ENCODE results near the gene ZEB1.

The ZEB1 gene

GRCh38 chr10:31515116-31515515 lies 196.1 kb downstream of the ZEB1 start:
- TF ChIP-seq CTCF (IDR thresholded peaks at IDR 0.05; ENCODE audit: borderline replicate concordance, insufficient read depth, low read depth, low read length): no peak
- H3K4me3 ChIP-seq (ENCODE audit: low read depth, low read length): no peak overlapping the region

- no peak overlapping the region for H3K4me3 ChIP-seq (ENCODE audit: low read depth, low read length)
- TF ChIP-seq CTCF (IDR thresholded peaks at IDR 0.05; ENCODE audit: borderline replicate concordance, insufficient read depth, low read depth, low read length): no peak
These were observed 196.9 kb downstream of the ZEB1 start for GRCh38 chr10:31515819-31516402.

- no peak overlapping the region for H3K4me3 ChIP-seq (ENCODE audit: low read depth, low read length)
- no peak for TF ChIP-seq CTCF (IDR thresholded peaks at IDR 0.05; ENCODE audit: borderline replicate concordance, insufficient read depth, low read depth, low read length)
These were observed 202.2 kb downstream of the ZEB1 start for GRCh38 chr10:31520986-31521831.

- TF ChIP-seq CTCF (IDR thresholded peaks at IDR 0.05; ENCODE audit: borderline replicate concordance, insufficient read depth, low read depth, low read length): no peak
- H3K4me3 ChIP-seq (ENCODE audit: low read depth, low read length): no peak overlapping the region
These were observed 203.8 kb downstream of the ZEB1 start for GRCh38 chr10:31522820-31523219.

- no peak for TF ChIP-seq CTCF (IDR thresholded peaks at IDR 0.05; ENCODE audit: borderline replicate concordance, insufficient read depth, low read depth, low read length)
- no peak overlapping the region for H3K4me3 ChIP-seq (ENCODE audit: low read depth, low read length)
These were observed 205.4 kb downstream of the ZEB1 start for GRCh38 chr10:31524460-31524859.

GRCh38 chr10:31526178-31526577 lies 207.2 kb downstream of the ZEB1 start:
- TF ChIP-seq CTCF (IDR thresholded peaks at IDR 0.05; ENCODE audit: borderline replicate concordance, insufficient read depth, low read depth, low read length): no peak
- no peak overlapping the region for H3K4me3 ChIP-seq (ENCODE audit: low read depth, low read length)

GRCh38 chr10:31526681-31527080 lies 207.7 kb downstream of the ZEB1 start:
- no peak for TF ChIP-seq CTCF (IDR thresholded peaks at IDR 0.05; ENCODE audit: borderline replicate concordance, insufficient read depth, low read depth, low read length)
- H3K4me3 ChIP-seq (ENCODE audit: low read depth, low read length): no peak overlapping the region

Data from GM12875 (cell line).